Esophagus squamous epithelium (tissue), 5 donors: ENCODE data around the gene DYRK1A. TPM values are rescaled to one million over a fixed set of nuclear protein-coding genes. Genes with fewer than 3 reads are reported as not detected.

ENCODE experiments used
- DNase-seq: peaks from one replicate; lab custom pipeline; 2025; lab: John Stamatoyannopoulos, UW
- H3K27ac ChIP-seq, 4 donors: fragments of 200-600 bp; sonication (generic); one replicate each; pipeline ENCODE4 v1.5.1; 2016 to 2019; ENCODE audit warnings: mild to moderate bottlenecking in 1 of 4
- H3K27me3 ChIP-seq, 4 donors: fragments of 200-600 bp; sonication (generic); 1 replicate in 3 of 4; 2 replicates in 1 of 4; pipeline versions ENCODE4 v1.5.1 to v1.6.0; 2017 to 2021; ENCODE audit warnings: antibody characterized with exemption in 1 of 4
- H3K36me3 ChIP-seq, 3 donors: fragments of 200-600 bp; sonication (generic); one replicate each; pipeline ENCODE4 v1.5.1; 2016 to 2019
- H3K4me1 ChIP-seq, 3 donors: fragments of 200-600 bp; sonication (generic); one replicate each; pipeline ENCODE4 v1.5.1; 2017 to 2019
- H3K4me3 ChIP-seq, 4 donors: fragments of 200-600 bp; sonication (generic); 1 replicate in 3 of 4; 2 replicates in 1 of 4; pipeline ENCODE4 v1.5.1; 2016 to 2019; ENCODE audit warnings: mild to moderate bottlenecking in 2 of 4, moderate library complexity in 1 of 4
- H3K9me3 ChIP-seq, 3 donors: fragments of 200-600 bp; sonication (generic); one replicate each; pipeline ENCODE4 v1.5.1; 2016 to 2019
- POLR2A ChIP-seq, 4 donors: fragments of 450-650 bp; IDR thresholded peaks; one replicate each; pipeline ENCODE4 v1.6.1; 2017; ENCODE audit warnings: antibody characterized with exemption in 4 of 4, mild to moderate bottlenecking in 4 of 4, moderate library complexity in 3 of 4
- whole genome bisulfite sequencing, 2 donors: methylation state at CpG; one replicate each; pipeline ENCODE4 v1.1.5; 2018; 5-methylcytosine and 5-hydroxymethylcytosine counted together
- intact Hi-C: fragments of 100-400 bp; cut with DNase I; formaldehyde crosslinking; loops from one replicate; pipeline ENCODE4 v1.15.0; 2022
- total RNA-seq, 4 donors: library from RNA; depleted of rRNA; stranded (reverse); fragments of >200 nt; gene quantifications; one replicate each; pipeline ENCODE4 v1.1.0, GENCODE V29; 2016
- TF ChIP-seq, protein P1 (sequence below), 6 experiments: fragments of 450-650 bp in 4 of 6; fragments of 200-600 bp in 2 of 6; sonication (generic) in 2 of 6; IDR thresholded peaks; one replicate each; pipeline ENCODE4 v1.5.1; 2016 to 2019; ENCODE audit warnings: antibody characterized with exemption in 6 of 6, mild to moderate bottlenecking in 4 of 6, moderate library complexity in 4 of 6
- donor health status: DM: yes; HTN: yes; CAD: no.

DYRK1A gene
- total RNA-seq, 4 donors from 2014 or later: 37.8 to 61.0 (median 45.4) TPM

- Histone ChIP-seq H3K9me3 (no peaks in the 10 kb centered on the region), H3K4me3 (no peak overlapping the region), H3K36me3 (no peaks in the 10 kb centered on the region), H3K27ac (no peak overlapping the region), H3K27me3 (no peaks in the 10 kb centered on the region), H3K4me1 (peaks cover 0 to 9% (median 0%) of the 10 kb centered on the region in 3 donors)
- DNase-seq: no peak
- intact Hi-C loops: no loop called here
- TF ChIP-seq, protein P1, sequence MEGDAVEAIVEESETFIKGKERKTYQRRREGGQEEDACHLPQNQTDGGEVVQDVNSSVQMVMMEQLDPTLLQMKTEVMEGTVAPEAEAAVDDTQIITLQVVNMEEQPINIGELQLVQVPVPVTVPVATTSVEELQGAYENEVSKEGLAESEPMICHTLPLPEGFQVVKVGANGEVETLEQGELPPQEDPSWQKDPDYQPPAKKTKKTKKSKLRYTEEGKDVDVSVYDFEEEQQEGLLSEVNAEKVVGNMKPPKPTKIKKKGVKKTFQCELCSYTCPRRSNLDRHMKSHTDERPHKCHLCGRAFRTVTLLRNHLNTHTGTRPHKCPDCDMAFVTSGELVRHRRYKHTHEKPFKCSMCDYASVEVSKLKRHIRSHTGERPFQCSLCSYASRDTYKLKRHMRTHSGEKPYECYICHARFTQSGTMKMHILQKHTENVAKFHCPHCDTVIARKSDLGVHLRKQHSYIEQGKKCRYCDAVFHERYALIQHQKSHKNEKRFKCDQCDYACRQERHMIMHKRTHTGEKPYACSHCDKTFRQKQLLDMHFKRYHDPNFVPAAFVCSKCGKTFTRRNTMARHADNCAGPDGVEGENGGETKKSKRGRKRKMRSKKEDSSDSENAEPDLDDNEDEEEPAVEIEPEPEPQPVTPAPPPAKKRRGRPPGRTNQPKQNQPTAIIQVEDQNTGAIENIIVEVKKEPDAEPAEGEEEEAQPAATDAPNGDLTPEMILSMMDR (IDR thresholded peaks at IDR 0.05): no peak
- TF ChIP-seq POLR2A (IDR thresholded peaks at IDR 0.05): no peak
- WGBS, 2 donors: 92 to 93% methylated on average over 8 of the region's 8 CpGs
Observed at GRCh38 chr21:37558676-37559211, 192.2 kb downstream of the DYRK1A start.

DNA sequence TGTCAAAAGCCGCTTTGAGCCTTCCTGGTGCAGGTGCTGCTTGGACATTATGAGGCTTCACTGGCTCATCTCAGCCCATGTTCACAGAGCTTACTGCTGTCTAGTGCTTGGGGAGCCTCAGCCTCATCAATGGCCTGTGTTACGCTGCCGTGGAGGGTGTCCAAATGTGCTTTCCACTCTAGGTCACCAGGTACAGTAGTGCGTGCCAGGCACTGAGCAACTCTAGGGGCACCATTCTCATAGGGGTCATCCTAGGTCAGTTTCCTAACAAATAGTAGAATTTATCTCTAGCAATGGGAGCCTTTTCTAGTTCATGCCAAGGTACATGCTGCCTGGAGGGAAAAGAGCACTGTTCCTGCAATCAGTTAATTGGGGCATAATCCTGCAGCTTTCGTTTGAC, 193.8 kb downstream of the DYRK1A start:
- H3K4me1 ChIP-seq: peaks cover 0 to 24% (median 8%) of the 10 kb centered on the region in 3 donors
- H3K27me3 ChIP-seq: no peaks in the 10 kb centered on the region
- 89 to 91% methylated on average over 4 to 5 of the region's 5 CpGs for WGBS, 2 donors
- no peak overlapping the region for H3K27ac ChIP-seq
- no peaks in the 10 kb centered on the region for H3K9me3 ChIP-seq
- intact Hi-C loops: no loop called here
- TF ChIP-seq POLR2A (IDR thresholded peaks at IDR 0.05): no peak
- TF ChIP-seq, protein P1 (IDR thresholded peaks at IDR 0.05): no peak
- no peak for DNase-seq
- no peaks in the 10 kb centered on the region for H3K36me3 ChIP-seq
- no peak overlapping the region for H3K4me3 ChIP-seq

DNA sequence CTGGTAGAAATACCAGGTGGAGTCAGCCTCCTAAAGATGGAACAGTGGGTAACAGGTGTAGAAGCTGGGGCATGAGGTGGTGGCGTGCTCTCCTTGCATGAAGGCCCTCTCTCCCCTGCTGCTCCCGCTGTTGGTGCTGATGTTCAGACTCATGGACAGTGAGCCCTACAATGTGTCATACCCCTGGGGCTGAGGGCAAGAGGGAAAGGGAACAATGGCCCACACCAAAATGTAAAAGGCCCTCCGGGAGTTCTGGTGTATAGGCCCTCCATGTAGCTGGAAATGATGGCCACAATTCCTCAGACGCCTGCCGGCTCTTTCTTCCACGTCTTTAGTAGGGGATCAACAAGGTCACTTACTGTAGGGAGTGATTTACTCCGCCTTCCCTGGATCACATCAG, 194.9 kb downstream of the DYRK1A start:
- peaks cover 0 to 29% (median 8%) of the 10 kb centered on the region in 3 donors for H3K4me1 ChIP-seq
- intact Hi-C loops: no loop called here
- no peak overlapping the region for H3K27ac ChIP-seq
- WGBS, 2 donors: 93 to 98% methylated on average over 6 of the region's 7 CpGs
- H3K9me3 ChIP-seq: no peaks in the 10 kb centered on the region
- DNase-seq: no peak
- H3K36me3 ChIP-seq: no peaks in the 10 kb centered on the region
- H3K27me3 ChIP-seq: no peaks in the 10 kb centered on the region
- TF ChIP-seq, protein P1 (IDR thresholded peaks at IDR 0.05): no peak
- TF ChIP-seq POLR2A (IDR thresholded peaks at IDR 0.05): no peak
- H3K4me3 ChIP-seq: no peak overlapping the region

DNA sequence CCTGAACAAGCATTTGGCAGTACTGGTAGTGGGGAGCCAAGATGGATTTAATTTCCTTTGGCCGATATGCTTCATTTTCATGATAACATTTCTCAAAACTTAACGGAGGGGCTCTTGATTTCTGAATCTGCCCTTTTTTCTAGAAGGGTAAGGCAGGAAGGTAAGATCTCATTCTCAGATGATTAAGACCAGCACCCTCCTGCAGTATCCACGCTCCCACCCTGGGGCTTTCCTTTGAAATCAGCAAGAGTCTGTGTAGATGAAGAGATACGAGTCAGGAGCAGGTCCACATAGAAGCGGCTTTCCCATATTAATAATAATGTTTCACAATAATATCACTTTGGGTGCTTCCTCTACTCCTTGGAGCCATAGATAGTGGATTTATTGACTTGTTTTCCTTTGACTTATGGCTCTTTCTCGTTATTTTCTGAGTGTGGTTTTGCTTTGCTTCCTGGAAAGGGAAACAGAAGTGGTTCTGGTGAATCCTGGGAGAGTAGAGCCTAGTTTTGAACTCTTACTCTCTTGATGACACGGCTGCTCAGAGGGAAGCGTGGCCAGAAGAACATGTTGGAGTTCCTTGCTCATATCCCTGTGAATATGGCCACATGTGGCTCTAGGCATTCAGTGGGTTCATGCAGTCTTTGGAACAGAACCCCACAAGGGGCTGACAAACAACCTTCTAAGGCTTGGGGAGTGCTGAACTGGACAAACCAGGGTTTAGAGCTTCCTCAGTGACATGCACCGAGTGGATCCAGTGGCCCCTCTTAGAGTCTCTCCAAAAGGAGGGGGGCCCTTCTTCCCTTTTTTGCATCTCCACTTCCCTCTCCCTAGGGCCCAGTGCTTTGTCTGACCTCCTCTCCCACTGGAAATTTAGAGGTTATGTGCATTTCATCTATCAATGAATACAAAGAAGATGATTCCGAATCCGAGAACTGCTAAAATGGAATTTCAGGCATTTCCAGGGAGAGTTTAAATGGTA, 195.7 kb downstream of the DYRK1A start:
- intact Hi-C loops: no loop called here
- H3K27ac ChIP-seq: no peak overlapping the region
- H3K4me3 ChIP-seq: no peak overlapping the region
- WGBS, 2 donors: 88 to 91% methylated on average over 10 to 11 of the region's 11 CpGs
- no peaks in the 10 kb centered on the region for H3K27me3 ChIP-seq
- DNase-seq: no peak
- no peak for TF ChIP-seq POLR2A (IDR thresholded peaks at IDR 0.05)
- TF ChIP-seq, protein P1 (IDR thresholded peaks at IDR 0.05): no peak
- peaks cover 0 to 29% (median 8%) of the 10 kb centered on the region in 3 donors for H3K4me1 ChIP-seq
- no peaks in the 10 kb centered on the region for H3K9me3 ChIP-seq
- no peaks in the 10 kb centered on the region for H3K36me3 ChIP-seq
